NCI-H2029 (cell line): ENCODE measurements around the gene C1QTNF1.

ENCODE experiments used
- DNase-seq: peaks from one replicate; lab custom pipeline; 2025; lab: John Stamatoyannopoulos, UW

Gene C1QTNF1

DNA sequence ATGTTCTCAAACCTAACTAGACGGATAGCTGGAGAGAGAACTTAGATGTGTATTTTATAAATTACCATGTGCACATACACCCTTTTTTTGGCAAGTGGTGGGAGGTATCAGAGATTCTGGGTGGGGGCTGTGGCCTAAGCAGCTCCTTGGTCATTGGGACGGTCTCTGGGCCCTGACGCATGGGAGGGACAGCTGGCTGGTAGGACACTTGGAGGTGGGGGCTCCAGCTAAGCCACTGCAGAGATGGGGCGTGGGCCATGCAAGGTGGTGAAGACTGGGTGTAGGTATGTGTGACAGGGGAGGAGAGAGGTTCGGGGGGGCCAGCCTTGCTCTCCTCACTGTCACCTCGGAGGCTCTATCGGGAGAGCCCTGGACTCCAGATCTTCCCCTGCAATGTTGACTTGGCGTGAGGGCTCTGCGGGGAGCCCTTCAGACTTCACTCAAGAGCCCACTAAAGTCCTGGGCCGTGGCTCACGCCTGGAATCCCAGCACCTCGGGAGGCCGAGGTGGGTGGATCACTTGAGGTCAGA is 17.1 kb downstream of the C1QTNF1 start:
- no peak for DNase-seq

DNA sequence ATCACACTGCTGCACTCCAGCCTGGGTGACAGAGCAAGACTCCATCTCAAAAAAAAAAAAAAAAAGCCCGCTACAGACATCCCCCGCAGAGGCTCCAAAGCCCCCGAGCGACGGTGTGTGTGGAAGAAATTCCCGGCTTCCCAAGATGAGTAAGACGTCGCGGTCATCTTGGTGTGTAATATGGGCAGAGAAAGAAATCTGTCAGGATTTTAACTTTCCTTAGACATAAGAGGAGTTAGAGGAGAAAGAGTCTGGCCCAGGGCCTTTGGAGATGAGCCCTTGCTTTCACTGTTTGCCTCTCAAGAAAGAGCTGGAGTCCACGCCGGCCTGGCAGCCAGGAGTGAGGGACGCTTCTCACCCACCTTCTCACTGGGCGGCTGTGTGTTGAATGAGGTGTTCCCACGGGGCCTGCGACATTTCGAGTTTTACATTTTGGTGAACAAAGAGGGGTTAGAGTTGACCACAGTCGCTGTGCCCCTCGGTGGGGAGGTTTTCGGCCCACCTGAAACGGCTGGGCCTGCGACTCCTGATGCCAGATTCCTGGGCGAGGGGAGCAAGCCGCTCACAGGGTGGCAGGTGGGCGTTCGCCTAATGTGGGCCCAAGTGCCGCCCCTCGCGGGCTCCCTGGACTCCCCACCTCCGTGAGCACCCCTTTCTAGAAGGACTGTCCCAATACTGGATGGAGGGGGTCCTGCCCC is 17.9 kb downstream of the C1QTNF1 start:
- DNase-seq: no peak

DNA sequence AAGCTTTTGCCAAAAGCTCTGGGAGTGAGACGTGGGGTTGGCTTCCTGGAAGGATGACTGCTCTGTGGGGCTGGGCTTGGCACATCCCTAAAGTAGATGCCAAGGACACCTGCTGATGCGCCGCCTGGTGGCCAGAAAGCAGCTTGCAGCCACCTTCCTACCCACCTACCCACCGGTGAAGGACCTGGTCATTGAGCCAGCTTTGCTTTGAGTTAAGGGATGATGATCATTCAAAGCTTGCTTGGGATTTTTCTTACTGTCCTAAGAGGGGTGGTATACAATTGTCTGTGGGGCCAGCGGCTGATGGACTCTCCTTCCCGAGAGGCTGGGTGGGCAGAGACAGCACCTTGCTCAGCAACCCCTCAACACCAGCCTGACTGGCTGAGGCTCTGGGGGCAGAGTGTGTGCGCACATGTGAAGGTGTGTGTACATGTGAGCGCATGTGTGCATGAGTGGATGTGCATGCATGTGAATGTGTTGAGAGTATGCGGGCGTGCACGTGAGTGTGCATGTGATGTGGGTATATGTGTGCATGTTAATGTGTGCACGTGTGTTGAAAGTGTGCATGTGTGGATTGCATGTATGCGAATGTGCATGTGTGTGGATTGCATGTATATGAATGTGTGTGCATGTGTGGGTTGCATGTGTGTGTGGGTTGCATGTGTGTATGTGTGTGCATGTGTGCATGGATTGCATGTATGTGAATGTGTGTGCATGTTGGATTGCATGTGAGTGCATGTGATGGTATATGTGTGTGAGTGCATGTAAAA is 18.6 kb downstream of the C1QTNF1 start:
- peak; percentile 37 for DNase-seq

DNA sequence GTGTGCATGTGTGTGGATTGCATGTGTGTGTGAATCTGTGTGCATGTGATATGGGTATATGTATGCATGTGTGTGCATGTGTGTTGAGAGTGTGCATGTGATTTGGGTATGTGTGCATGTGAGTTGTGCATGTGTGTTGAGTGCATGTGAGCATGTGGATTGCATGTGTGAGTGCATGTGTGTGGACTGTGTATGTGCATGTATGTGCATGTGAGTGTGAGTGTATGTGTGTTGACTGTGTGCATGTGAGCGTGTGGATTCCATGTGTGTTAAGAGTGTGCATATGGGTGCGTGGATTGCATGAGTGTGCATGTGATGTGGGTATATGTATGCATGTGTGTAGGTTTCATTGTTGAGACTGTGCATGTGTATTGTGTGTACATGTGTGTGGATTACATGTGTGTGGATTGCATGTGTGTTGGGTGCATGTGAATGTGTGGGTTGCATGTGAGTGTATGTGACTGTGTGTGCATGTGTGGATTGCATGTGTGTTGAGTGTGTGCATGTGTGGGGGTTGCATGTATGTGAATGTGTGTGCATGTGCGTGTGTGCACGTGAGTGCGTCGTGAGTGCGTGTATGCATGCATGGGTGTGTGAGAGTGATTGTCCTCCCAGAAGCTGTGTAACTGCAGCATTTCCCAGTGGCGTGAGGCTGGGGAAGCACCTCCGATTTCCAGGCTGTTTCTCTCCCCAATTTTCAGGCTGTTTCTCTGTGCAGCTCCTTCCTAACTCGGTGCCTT is 19.4 kb downstream of the C1QTNF1 start:
- no peak for DNase-seq

DNA sequence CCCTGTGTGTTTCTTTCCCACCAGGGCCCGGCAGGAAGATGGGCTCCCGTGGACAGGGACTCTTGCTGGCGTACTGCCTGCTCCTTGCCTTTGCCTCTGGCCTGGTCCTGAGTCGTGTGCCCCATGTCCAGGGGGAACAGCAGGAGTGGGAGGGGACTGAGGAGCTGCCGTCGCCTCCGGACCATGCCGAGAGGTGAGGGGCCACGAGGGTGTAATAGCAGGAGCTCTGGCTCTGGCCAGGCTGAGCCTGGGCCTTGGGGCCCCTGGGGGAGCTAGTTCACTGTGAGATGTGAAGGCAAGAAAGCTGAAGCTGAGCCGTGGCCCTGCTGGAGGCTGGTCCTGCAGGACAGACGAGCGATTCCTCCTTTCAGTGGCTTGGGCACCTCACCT is 20.0 kb downstream of the C1QTNF1 start:
- no peak for DNase-seq

DNA sequence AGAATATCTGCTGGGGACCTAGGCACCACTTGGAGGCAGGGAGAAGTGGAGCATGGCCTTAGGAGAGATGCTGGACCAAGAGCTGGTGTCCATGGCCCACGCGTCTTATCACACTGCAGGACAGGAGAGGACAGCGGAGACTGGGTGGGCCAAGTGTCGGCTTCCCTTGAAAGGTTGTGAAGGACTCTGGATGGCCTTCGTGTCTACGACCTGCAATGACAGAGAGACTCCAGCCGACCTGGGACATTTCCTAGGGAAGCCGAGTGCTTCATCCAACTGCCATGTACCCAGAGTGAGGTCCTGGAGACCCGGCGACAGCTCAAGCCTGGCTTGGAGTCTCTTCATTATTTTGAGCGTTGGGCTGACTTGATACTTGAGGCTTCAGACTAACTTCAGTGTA is 20.5 kb downstream of the C1QTNF1 start:
- DNase-seq: no peak

DNA sequence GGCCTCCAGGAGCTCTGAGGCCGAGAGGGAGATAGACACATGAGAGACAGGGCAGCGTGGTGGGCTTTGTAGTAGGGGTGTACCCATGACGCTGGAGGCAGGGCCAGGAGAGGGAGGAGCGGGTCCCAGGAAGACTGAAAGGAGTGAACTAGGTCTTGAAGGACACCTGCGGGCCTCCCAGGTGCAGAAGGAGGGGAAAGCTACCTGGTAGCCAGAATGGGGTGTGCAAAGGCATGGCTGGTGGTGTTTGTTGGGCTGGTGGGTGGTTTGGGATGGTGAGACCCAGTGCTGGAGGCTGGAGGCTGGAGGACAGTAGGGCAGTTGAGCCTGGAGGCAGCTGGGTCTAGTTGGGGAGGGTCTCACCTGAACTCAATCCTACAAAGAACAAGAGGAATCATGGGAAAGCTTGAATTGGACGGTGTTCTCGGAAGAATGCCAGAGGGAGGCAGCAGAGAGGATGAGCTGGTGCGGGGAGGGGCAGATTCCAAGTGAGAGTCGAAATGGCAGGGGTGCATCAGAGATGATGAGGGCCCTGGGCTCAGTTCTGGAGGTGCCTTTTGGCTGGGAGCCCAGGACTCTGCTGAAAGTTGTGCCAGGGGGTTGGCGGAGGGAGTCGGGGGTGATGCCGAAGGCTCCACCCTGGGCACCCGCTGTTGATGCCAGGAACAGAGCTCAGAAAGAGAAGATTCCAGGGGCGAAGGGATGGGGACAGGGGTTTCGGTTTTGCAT is 21.2 kb downstream of the C1QTNF1 start:
- DNase-seq: no peak

DNA sequence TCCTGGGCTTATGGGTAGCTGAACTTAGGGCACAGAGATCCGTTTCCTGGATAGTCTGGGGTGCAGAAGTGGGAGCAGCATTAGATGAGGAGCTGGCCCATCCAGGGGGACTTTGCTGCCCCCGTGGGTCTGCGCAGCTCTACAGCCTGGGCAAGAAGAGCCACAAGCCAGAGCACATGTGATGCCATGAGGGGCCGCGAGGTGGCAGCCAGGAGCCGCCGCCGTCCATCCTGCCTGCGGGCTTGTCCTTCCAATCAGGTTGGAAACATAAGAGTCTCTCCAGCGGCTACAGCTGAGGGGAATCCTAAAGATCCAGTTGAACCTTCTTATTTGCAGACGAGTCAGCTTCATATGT is 21.9 kb downstream of the C1QTNF1 start:
- peak; percentile 35 for DNase-seq

DNA sequence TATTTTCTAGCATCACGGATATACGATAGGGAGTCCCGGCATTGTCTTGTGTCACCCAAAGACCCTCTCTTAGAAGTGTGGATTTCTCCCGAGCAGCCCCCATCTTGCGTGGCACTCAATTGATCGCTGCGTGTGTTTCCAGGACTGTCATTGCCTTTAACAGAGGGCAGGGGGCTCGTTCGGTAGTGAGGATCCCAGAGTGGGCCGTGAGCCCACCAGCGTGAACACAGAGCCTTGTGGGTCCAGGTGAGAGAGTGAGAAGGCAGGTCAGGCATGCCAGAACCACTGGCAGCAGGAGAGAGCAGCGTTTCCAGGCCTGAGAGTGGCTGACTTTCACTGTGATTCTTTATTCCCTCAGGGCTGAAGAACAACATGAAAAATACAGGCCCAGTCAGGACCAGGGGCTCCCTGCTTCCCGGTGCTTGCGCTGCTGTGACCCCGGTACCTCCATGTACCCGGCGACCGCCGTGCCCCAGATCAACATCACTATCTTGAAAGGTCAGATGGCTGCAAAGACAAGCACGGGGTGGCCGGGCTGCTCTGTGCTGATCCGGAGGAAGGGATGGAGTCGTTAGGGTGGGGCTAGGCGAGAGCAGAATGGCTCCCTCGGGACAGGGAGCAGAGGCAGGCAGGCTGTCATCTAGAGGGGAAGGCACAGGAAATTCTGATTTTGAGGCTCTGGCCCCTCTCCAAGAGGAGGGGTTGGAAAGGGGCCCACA is 22.4 kb downstream of the C1QTNF1 start:
- no peak for DNase-seq

DNA sequence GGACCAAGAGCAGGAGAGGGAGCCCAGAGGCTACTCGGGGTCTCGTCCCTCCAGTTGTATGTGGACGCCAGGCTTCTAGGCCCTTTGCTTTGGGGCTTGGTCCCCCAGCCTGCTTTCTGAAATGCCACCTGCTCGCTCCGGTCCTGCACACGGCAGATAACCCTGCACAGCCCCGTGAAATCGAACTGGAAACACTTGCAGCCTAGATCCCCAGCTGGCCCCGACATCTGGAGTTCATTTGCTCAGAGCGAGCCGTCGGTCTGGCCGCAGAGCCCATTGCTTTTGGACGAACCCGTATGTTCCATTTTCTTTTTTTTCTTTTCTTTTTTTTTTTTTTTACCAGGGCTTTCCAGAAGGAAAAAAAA is 22.9 kb downstream of the C1QTNF1 start:
- no peak for DNase-seq

DNA sequence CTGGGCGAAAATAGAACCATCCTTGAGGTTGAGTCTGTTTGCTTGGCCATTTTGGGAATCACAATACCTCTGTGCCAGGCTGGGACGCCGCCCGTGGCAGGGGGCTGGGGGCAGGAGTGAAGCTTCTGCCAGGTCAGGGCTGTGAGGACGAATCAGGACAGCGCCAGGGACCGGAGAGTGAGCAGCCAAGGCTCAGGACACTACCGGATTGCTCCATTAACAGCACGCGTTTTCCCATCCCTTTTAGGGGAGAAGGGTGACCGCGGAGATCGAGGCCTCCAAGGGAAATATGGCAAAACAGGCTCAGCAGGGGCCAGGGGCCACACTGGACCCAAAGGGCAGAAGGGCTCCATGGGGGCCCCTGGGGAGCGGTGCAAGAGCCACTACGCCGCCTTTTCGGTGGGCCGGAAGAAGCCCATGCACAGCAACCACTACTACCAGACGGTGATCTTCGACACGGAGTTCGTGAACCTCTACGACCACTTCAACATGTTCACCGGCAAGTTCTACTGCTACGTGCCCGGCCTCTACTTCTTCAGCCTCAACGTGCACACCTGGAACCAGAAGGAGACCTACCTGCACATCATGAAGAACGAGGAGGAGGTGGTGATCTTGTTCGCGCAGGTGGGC is 23.4 kb downstream of the C1QTNF1 start:
- DNase-seq: no peak

DNA sequence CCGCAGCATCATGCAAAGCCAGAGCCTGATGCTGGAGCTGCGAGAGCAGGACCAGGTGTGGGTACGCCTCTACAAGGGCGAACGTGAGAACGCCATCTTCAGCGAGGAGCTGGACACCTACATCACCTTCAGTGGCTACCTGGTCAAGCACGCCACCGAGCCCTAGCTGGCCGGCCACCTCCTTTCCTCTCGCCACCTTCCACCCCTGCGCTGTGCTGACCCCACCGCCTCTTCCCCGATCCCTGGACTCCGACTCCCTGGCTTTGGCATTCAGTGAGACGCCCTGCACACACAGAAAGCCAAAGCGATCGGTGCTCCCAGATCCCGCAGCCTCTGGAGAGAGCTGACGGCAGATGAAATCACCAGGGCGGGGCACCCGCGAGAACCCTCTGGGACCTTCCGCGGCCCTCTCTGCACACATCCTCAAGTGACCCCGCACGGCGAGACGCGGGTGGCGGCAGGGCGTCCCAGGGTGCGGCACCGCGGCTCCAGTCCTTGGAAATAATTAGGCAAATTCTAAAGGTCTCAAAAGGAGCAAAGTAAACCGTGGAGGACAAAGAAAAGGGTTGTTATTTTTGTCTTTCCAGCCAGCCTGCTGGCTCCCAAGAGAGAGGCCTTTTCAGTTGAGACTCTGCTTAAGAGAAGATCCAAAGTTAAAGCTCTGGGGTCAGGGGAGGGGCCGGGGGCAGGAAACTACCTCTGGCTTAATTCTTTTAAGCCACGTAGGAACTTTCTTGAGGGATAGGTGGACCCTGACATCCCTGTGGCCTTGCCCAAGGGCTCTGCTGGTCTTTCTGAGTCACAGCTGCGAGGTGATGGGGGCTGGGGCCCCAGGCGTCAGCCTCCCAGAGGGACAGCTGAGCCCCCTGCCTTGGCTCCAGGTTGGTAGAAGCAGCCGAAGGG is 24.2 kb downstream of the C1QTNF1 start:
- no peak for DNase-seq

DNA sequence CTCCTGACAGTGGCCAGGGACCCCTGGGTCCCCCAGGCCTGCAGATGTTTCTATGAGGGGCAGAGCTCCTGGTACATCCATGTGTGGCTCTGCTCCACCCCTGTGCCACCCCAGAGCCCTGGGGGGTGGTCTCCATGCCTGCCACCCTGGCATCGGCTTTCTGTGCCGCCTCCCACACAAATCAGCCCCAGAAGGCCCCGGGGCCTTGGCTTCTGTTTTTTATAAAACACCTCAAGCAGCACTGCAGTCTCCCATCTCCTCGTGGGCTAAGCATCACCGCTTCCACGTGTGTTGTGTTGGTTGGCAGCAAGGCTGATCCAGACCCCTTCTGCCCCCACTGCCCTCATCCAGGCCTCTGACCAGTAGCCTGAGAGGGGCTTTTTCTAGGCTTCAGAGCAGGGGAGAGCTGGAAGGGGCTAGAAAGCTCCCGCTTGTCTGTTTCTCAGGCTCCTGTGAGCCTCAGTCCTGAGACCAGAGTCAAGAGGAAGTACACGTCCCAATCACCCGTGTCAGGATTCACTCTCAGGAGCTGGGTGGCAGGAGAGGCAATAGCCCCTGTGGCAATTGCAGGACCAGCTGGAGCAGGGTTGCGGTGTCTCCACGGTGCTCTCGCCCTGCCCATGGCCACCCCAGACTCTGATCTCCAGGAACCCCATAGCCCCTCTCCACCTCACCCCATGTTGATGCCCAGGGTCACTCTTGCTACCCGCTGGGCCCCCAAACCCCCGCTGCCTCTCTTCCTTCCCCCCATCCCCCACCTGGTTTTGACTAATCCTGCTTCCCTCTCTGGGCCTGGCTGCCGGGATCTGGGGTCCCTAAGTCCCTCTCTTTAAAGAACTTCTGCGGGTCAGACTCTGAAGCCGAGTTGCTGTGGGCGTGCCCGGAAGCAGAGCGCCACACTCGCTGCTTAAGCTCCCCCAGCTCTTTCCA is 25.1 kb downstream of the C1QTNF1 start:
- DNase-seq: no peak

DNA sequence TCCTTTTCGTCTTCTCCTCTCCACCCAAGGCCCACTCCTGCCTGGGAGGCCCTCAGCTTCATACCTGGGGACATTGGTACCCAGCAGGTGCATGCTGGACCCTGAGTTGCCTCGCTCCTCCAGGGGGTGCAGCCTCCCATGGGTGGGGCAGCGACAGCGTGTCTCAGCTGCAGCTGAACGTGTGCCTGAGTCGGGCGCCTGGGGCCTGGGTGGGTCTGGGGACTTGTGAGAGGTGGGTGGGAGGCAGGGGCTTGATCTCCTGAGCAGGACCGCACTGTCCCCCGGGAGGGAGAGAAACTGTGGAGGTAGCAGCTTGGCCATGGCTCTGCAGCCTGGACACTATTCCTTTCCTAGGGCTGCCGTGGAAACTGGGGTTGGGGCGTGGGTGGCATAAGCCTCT is 25.9 kb downstream of the C1QTNF1 start:
- DNase-seq: no peak

DNA sequence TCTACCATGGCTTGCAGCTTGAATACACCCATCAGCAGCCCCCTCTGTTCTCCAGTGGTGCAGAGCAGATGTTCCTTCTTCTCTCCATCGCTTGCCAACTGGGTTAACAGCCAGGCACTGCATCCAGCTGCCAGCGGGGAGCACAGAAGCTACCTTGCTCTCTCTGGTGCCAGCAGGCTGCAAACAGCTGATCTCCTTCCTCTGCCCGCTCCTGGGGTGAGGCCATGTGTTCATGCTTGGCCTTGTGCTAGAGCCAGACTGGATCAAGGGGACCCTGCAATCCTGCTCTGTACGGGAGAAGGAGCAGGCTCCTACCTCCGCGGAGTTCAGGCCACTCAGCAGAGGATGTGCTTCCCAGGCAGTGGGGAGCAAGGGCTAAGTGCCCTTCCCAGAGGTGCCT is 26.6 kb downstream of the C1QTNF1 start:
- DNase-seq: no peak

DNA sequence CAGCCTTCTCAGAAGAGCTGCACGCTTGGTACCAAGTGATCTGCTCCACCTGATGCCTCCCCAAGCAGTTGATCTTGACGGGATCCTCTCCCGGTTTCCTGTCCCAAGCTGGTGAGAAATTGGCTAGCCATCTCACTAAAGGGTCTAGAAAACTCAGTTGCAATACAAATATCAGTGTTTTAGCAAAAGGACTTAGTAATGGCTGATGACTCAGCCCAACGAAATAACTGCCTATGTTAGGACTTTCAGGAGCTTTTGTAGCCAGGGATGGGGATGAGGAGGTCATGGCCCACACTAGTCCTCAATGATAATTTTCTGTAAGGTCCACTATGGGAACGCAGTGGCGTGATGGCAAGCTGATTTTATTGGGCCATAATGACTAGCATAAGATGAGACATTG is 27.3 kb downstream of the C1QTNF1 start:
- no peak for DNase-seq

DNA sequence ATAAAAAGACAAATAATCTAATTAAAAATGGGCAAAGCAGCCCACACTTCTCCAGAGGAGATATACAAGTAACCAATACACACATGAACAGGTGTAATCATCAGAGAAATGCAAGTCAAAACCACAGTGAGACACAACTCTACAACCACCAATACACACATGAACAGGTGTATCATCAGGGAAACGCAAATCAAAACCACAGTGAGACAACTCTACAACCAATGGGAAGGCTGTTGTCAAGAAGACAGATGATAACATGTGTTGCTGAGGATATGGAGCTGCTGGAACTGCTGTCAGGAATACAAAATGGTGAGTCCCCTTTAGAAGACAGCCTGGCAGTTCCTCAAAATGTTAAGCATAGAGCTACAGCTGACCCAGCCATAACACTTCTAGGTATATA is 28.2 kb downstream of the C1QTNF1 start:
- no peak for DNase-seq

DNA sequence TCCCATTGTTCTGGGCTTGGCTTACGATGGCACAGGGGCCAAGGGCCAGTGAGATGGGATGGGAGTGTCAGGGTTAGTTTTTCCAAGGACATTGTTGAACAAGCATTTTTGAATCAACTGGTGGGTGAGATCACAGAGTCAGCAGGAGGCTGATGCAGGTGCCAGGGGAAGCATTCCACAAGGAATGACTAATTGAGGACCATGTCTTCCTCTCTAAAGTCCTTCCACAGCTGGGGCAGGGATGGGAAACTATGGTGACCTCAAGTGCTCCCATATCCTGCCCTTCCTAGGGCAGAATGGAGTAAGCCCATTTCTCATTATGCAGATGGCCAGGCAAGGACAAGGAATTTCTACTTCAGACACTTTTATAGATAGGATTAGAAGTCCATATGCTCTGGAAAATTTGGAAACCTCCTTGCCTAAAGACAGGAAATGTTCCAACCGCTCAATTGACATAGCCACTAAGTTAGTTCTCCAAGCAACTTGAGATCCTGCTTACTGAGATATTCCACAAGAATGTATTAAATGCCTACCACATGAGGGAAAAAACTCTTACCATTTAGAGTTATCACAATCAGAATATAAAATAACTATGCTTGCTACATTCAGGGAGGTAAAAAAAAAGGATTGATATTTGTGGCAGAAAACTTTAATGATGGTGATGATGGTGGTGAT is 29.4 kb downstream of the C1QTNF1 start:
- no peak for DNase-seq
